ENCODE results near the gene SNRK. TPM values are rescaled to one million over a fixed set of nuclear protein-coding genes. Genes with fewer than 3 reads are reported as not detected.

The SNRK gene, protein sequence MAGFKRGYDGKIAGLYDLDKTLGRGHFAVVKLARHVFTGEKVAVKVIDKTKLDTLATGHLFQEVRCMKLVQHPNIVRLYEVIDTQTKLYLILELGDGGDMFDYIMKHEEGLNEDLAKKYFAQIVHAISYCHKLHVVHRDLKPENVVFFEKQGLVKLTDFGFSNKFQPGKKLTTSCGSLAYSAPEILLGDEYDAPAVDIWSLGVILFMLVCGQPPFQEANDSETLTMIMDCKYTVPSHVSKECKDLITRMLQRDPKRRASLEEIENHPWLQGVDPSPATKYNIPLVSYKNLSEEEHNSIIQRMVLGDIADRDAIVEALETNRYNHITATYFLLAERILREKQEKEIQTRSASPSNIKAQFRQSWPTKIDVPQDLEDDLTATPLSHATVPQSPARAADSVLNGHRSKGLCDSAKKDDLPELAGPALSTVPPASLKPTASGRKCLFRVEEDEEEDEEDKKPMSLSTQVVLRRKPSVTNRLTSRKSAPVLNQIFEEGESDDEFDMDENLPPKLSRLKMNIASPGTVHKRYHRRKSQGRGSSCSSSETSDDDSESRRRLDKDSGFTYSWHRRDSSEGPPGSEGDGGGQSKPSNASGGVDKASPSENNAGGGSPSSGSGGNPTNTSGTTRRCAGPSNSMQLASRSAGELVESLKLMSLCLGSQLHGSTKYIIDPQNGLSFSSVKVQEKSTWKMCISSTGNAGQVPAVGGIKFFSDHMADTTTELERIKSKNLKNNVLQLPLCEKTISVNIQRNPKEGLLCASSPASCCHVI
- polyA plus RNA-seq (2013, experiment 1 of 2; ENCODE audit: insufficient read length) = 9.0 TPM
- 9.3 TPM for polyA plus RNA-seq (2013, experiment 2 of 2; ENCODE audit: insufficient read length)

DNA sequence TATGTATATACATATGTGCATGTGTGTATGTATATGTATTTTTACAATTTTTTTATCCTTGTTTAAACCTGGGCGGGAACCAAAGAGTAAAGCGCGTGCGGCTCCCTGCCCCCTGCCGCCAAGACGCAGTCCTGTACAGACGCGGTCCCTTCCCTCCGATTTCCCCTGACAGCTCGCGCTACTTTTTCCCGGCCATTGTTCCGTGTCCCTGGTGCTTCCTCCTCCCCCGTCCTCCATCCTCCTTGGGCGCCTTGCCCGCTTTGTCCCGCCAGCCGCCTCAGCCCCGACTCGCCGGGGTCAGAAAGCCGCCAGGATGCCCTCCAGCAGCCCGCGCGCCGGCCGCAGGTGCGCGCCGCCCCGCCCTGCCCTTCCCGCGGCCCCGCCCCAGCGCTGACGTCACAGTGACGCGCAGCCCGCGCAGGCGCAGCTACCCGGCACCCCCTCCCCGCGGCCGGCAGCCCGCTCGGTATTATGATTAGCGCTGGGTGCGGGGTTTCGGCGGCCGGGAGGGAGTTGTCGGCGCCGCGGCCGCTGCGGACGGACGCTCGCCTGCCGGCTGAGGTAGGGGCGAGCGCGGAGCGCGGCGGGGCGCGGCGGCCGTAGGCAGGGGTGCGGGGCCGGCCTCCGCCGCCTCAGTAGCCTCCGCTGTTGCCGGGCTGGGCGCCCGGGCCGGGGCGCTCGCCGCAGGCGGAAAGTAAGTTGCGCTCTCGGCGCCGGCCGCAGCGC, at the start of gene SNRK:
SNRK (plus strand) TSS at position 426 of the 726 bp plus-strand sequence. CDS start 16,664 bp downstream, outside the sequence.
- peak; percentile 76 for DNase-seq

- no peak for DNase-seq
Measured at GRCh38 chr3:43238801-43239200, 47.5 kb upstream of the SNRK start.

- DNase-seq = no peak
Measured at GRCh38 chr3:43239755-43240154, 46.6 kb upstream of the SNRK start.

DNA sequence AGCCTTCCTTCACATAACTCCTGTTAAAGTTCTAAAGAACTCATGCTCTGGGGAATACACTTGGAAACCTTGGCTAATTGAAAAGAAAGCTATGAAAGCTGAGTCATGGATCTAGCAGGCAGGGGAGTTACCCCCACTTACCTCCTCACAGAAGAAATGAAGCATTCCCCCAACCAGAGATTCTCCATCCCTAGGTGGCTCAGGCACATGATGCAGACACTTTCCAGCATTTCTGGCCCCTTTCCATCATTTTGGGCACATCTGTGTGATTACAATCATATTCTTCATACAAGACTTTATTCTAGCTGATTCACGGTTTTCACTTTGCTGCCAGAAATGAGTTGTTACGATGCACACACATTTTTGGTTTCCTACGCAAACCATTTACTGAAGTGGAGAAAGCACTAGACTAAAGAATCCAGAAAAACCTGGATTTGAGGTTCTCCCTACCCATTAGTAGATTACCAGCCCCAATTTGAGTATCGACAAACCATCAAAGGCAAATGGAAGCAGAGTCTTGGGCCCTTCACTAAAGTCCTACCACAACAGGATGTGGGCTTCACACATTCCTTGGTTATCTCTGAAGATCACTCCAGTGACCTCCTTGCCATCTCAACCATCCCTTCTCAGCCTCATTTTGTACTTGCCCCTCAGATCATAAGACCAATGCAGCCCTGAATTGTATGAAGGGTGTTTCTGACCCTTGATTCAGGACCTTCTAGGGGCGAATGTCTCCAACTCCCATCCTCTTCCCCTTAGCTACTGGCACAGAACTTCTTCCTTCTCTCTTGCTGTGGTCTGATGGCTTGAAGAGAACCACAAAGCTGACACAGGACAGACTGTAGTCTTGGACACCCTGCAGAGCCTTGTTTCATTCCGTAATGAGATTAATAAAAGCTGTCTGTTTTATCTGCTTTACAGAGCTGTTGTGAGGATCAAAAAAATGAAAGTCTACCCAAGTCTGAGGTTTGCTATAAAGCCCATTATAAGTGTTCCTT, 42.5 kb upstream of the SNRK start:
- DNase-seq = peak; percentile 63

- DNase-seq = no peak
Measured at GRCh38 chr3:43244694-43245093, 41.6 kb upstream of the SNRK start.

DNA sequence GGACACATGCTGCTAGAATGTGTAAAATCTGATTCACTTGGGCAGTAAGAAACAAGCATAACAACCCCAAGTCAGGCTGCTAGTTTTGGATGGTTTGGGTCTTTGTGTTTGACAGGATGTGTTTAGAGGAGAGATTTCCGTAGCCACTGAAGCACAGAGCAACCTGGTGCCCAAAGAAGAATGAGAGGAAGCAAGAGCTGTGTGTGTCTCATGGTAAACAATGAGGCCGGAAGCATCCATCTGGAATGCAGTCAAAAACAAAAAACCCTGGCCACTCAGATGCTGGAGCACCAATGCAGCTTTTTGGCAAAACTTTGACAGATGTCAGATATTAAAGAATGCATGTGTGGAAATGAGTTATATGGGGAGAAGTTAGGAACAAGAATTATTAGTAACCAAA, 39.4 kb upstream of the SNRK start:
- DNase-seq = no peak

- no peak for DNase-seq
Measured at GRCh38 chr3:43247561-43248184, 38.7 kb upstream of the SNRK start.

GRCh38 chr3:43248185-43248583, 38.2 kb upstream of the SNRK start:
- peak; percentile 26 for DNase-seq

DNA sequence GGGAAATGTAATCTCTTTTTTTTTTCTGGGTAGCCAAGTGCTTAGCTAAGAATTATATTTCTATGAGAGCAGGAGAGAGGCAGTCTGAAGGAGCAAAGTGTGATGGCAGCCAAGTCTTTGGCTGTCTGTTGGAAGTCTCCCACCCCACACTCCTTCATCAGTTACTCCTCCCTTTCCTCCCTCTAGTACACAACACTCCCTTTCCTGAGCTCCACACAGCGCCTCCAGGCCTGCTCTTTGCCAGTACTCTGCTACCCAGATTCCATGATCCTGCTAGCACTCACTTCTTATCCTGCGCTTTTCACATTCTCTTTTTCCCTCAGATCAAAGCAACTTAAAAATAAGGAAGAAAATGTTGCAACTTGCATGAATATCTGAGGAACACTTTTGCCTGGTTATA, 37.4 kb upstream of the SNRK start:
- no peak for DNase-seq

GRCh38 chr3:43249405-43249804, 36.9 kb upstream of the SNRK start:
- no peak for DNase-seq

DNA sequence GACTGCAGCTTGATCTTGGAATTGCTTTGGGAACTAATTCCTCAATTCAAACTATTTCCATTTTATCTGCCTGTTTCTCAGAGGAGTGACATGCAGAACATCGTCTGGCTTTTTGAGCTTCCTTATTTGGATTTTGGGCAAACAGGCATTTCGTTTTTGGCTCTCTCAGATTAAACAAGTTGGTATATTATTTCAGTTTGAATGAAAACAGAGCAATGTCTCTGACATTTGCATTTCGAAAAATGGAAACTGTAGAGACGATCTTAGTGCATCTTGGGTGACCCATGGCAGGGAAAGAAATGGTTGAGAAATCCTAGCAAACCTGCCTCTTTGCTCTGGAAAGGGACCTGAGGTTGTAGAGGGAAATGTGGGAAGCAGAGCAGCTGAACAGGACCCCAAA, 33.0 kb upstream of the SNRK start:
- no peak for DNase-seq

- no peak for DNase-seq
Measured at GRCh38 chr3:43254125-43254524, 32.2 kb upstream of the SNRK start.

GRCh38 chr3:43255662-43256061, 30.7 kb upstream of the SNRK start:
- no peak for DNase-seq

DNA sequence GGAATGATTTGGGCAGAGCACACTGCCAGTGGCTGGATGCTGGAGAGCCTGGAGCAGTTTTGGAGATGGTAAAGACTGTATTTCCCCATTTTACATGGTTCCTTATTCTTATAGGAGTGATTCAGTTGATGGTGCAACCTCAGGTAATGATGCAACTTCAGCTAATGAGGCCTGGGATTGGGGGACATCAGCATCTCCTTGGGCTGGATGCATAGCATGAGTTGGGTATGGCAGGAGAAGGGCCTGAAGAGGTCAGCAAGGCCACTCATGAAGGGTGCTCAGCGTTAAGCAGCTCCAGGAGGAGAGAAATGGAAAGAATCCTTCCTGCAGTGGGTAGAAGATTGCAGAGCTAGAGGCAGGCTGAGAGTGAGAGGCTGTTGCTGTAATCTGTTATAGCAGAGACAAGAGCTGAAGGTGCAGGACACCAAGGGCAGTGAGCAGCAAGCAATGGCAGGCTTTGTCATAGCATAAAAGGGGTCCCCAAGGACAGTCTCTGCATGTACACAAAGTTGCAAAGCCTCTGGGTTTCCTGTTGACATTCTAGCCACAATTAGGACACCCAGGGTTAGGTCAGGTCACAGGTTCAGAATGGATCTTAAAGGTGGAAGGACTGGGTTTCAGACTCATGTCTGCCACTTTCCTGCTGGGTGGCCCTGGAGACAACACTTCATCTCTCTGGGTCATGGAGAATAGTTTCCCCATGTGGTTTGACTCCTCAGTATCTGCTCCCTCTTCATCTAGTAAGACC, 29.5 kb upstream of the SNRK start:
- DNase-seq = no peak

DNA sequence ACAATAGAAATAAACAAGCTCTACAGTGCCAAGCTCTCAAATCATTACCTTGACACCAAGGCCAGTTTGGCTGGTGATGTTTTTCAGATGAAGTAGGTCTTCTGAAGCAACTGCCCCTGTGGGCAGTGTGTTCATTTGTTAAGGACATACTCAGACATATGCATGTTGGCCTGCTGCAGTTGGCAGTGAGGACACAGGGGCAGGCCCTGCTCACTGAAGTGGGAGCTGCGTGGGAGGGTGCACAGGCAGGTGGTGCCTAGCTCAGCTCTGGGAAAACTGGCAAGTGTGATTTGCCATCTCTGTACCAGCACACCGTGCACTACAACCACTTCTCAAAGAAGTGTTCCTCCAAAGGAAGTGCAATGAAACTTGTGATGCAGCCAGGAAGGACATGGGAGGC, 28.5 kb upstream of the SNRK start:
- DNase-seq = no peak

DNA sequence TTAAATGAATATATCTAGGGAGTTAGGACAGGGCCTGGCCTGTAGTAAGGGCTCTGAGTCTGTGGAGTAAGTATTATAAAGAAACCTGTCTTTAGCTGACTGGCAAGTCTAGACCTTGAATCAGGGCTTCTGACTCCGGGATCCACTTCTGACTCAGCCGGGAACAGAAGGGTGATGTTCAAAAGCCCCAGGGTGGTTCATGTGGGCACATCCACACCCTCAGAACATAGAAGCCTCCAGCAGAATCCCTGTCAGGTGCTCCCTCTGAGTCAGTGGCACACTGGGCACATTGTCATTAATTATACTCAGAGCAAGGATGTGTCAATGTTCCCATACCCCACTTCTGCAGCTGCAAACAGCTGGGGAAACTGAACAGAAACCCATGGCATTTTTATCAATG, 26.7 kb upstream of the SNRK start:
- no peak for DNase-seq

DNA sequence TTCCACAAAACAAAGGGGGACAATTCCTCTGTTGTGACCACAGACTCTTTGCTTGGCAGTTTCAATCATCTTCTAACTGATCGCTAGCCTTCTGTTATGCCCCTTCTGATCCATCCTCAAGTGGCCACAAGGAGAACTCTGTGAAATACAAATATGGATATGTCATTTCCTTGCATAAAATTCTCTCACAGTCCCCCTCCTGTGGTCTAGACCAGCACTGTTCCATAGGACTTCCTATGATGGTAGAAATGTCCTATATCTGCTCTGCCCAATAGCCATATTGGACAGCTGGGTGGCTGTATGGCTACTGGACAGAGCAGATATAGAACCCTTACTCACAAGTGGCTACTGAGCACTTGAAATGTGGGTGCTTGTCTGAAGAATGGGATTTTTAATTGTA, 25.9 kb upstream of the SNRK start:
- no peak for DNase-seq

- no peak for DNase-seq
Measured at GRCh38 chr3:43262194-43262593, 24.1 kb upstream of the SNRK start.

DNA sequence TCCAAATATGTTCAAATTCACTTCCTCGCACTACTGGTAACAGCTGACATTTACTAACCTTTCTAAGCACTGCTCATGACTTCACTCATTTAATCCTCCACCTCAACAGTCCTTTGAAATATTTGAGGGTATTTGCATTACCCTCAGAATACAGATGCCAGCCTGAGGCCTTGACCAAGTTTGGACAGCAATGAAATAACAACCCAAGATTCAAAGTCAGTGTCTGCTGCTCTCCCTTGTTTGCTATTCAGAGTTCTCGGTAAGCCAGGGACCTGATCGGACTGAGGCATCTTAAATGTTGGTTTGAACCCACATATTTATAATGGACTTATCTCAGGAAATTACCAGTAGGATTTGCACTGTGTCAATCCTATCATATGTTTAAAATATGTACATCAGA, 19.9 kb upstream of the SNRK start:
- no peak for DNase-seq

- no peak for DNase-seq
Measured at GRCh38 chr3:43266995-43267394, 19.3 kb upstream of the SNRK start.

DNA sequence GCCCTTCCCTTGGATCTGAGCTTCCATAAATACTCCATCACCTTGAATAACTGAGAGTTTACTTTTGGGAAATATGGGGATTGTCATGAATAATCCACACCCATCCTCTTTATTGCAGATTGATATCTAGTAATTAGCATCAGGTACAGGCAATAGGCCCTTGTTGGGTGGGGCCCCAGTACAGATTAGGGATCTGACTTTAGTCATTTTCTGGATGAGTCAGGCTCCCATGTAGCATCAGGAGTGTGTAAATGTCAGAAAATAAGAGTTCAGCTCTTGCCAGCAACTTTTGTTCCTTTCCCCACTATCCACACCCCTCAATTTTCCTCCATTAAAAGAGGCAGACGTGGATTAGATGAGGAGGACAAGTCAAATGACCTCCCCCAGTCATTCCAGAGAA, 17.7 kb upstream of the SNRK start:
- no peak for DNase-seq

Data from fibroblast of skin of abdomen (primary cell).